Cardiac septum (tissue), 1 donor: ENCODE data around the gene POLR3C. TPM values are rescaled to one million over a fixed set of nuclear protein-coding genes. Genes with fewer than 3 reads are reported as not detected.
A peak's percentile ranks its signal among the peaks of the same experiment; 100 is the strongest.
"Not testable (repeated sequence)": the region's sequence is repeated elsewhere in the genome, so short reads cannot be mapped to it uniquely, and the experiment has no call there.

Experiments used
- DNase-seq: peaks from one replicate; pipeline ENCODE4 v3.0.0-alpha.2; 2020; ENCODE audit warnings: low spot score
- intact Hi-C: fragments of 100-400 bp; cut with DNase I; formaldehyde crosslinking; loops from one replicate; pipeline ENCODE4 v1.14.0; 2022
- total RNA-seq: library from RNA; stranded (reverse); fragmentation: NEBNext Ultra II Directional; extraction: Animal tissue kit (Norgen Biotek cat#: 25700); gene quantifications from one replicate; pipeline ENCODE4 v1.2.1, GENCODE V29; 2021
- donor health status: DM: no; HTN: no; CAD: no.

The POLR3C gene
- total RNA-seq, 1 donor from 2014 or later: 14.0 TPM

DNA sequence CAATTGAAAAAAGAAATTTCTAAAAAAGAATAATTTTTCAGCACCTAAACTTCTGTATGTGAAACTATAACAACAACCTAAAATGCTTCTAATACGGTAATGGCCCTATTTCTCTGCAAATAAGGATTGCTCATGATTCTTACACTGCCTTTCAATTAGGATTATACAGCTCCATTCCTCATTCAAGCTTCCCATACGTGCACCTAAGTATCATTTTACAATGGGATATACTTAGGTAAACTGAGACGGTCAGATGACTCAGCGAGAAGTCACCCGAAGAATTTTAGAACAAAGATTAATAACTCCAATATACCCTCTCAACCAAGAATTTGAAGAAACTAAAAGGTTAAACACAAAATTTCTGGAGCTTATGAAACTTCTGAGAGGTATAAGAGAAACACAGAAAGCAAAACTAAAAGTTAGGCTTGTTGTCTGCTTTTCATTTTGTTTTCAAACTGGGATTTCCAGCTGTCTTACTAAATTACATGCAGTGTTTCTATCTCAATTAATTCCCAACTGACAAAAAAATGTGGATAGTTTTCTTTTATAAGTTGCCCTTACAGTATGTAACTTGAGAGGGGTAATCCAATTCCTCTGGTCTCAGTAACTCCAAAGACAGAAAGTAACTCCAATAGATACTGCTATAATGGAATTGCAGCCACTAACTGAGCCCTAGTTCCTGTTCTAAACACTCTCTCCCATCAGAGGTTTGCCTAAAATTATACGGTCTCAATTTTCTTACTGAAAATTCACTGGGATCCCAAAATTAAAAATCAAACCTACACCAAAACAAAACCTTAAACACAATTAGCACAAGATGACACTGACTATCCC, 10.8 kb upstream of the POLR3C start:
- DNase-seq, intact Hi-C loops: not testable (repeated sequence)

DNA sequence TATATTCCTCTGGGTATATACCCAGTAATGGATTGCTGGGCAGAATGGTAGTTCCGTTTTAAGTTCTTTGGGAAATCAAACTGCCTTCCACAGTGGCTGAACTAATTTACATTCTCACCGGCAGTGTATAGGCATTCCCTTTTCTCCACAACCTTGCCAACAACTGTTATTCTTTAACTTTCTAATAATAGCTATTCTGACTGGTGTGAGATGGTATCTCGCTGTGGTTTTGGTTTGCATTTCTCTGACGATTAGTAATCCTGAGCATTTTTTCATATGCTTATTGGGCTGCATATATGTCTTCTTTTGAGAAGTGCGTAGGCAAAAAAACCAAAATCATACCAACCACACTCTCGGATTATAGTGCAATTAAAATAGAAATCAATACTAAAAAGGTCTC, 5.9 kb upstream of the POLR3C start:
- DNase-seq, intact Hi-C loops: not testable (repeated sequence)

DNA sequence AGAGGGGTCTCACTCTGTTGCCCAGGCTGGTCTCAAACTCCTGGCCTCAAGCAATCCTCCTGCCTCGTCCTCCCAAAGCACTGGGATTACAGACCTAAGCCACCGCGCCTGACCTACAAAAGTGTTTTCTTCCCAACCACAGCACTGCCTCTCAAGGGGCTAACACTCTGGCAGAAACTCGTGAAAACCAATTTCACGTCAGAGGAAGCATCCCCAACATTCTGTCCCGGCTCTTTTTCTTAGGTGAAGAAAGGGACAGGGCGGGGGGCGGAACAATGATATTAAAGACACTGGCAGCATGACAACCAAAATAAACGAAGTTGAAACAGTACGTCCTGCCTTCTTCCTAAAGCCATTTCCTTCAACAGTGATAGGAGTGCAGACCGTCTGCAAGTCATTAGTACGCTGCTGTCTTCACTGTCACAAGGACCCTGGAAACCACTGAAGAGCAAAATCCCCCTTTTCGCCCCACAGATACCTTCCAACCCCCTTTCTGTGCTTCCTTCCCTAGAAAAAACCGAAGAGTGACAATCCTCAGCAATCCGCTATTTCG, 1.1 kb upstream of the POLR3C start:
- intact Hi-C loops, DNase-seq: not testable (repeated sequence)

DNA sequence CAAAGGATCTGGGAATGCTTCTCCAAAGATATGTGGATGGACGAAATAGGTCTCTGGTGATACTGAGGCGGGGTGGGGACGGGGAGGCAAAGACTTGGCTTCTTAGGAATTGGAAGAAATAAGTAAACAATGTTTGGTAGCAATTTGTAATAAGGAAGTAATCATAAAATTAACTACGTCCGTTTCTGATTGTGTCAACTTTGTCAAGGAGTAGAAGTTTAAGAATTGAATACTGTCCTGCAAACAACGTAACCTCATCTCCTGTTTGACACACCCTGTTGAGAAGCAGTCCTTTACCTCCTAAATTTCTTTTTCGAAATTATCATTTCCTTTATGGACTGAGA, 471 bp downstream of the POLR3C start:
- no peak for DNase-seq
- intact Hi-C loops: no loop called here

DNA sequence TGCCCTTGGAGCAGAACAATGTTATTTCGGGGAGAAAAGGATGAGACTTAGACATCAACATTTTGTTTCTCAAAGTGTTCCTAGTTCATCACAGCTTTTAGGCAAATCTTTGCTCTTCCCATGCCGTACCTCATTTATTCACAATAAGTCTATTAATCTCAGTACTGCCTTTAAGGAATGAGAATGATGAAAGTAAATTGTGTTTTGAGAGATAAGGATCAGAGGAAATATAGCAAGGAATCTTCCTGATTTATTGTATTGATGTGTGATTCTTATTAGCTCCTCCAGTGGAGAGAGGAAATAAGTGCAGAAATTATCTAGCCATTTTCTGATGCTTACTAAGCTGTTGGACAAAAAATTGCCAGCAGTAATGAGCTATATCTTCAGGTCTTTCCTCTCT, 2.0 kb downstream of the POLR3C start:
- intact Hi-C loops: no loop called here
- no peak for DNase-seq

- intact Hi-C loops: no loop called here
- no peak for DNase-seq
Measured at GRCh38 chr1:145827966-145828365, 4.0 kb downstream of the POLR3C start.

- DNase-seq: no peak
- intact Hi-C loops: no loop called here
Measured at GRCh38 chr1:145828367-145829026, 4.5 kb downstream of the POLR3C start.

- intact Hi-C loops: not testable (repeated sequence)
Measured at GRCh38 chr1:145830810-145831209, 6.8 kb downstream of the POLR3C start.

DNA sequence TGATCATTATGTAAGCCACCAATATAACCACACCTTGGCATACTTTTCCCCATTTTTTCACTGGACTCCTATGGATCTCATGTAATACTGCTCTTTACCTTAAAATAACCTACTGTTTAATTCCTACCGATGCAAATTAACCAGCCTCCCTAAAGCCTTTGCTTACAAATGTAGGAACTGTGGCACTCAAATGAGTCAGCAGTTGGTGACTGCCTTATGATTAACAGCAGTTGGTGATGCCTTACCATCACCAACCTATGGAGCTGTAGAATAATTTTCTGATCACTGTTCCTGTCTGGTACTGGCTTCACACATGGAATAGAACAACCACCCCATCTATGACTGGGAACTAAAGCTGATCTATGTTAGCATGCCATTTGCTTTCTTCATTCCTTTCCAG, 13.7 kb downstream of the POLR3C start:
- intact Hi-C loops: no loop called here
- no peak for DNase-seq

More at GRCh38 chr1:145830810-145831209, 6.8 kb downstream of the POLR3C start:
- not testable (repeated sequence) for DNase-seq

DNA sequence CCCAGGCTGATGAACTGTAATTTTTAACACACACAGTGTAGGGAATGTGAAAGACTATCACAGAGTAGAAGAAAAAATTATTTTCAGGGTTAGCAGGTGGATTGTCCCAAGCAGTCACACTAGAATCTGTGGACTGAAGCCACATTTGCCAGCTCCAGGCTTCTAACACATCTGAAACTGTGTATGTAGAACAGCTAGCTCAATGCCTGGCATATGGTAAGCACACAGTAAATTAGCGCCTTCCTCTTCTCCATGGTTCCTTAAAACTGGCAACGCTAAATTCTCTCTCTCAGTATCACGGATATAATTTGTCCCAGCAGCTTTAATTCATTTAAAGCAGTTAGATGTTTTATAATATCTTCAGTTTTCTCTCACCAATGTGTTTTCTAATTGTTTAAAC, 19.0 kb downstream of the POLR3C start:
- intact Hi-C loops: no loop called here
- no peak for DNase-seq

GRCh38 chr1:145845144-145845513, 21.1 kb downstream of the POLR3C start:
- DNase-seq: no peak
- intact Hi-C loops: loop anchor here (1.0 to 5.0 kb wide), 2 partner anchors 72 to 168 kb away; partner anchors contain the start of gene PEX11B

- peak; percentile 91 for DNase-seq
- intact Hi-C loops: loop anchor here (1.0 to 5.0 kb wide), 2 partner anchors 72 to 168 kb away; partner anchors contain the start of gene PEX11B
Measured at GRCh38 chr1:145845514-145846161, 21.6 kb downstream of the POLR3C start, which contains the start of gene NUDT17. TSS of gene NUDT17 (plus strand) at chr1:145845630. CDS start at chr1:145845641, 11 bp downstream.

GRCh38 chr1:145846201-145846612, 22.2 kb downstream of the POLR3C start:
- intact Hi-C loops: loop anchor here (5.0 kb wide), 1 partner anchor 71 kb away; the partner anchor contains the start of gene PEX11B

DNA sequence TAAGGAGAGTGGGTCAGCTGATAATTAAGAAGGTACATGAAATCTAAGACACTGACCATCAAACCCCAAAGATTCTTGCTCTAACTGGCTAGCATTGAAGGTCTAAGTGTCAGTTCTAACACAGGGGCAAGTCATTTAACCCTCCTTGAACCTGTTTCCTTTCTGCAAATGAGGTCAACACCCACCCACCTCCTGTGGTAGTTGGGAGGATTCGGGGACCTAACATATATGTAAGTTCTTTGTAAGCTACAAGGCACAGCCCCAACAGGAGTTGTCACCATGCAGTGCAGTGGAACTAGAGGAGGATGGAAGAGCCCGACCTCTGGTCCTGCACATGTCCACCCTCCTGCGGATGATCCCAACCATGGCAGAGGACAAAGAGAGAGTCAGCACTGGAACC, 23.8 kb downstream of the POLR3C start:
- intact Hi-C loops: loop anchor here (5.0 kb wide), 1 partner anchor 69 kb away; the partner anchor contains the start of gene PEX11B
- no peak for DNase-seq

More at GRCh38 chr1:145846201-145846612, 22.2 kb downstream of the POLR3C start:
- no peak for DNase-seq

GRCh38 chr1:145849356-145850160, 25.6 kb downstream of the POLR3C start:
- DNase-seq: no peak
- intact Hi-C loops: loop anchor here (5.0 kb wide), 1 partner anchor 68 kb away; the partner anchor contains the start of gene PEX11B

DNA sequence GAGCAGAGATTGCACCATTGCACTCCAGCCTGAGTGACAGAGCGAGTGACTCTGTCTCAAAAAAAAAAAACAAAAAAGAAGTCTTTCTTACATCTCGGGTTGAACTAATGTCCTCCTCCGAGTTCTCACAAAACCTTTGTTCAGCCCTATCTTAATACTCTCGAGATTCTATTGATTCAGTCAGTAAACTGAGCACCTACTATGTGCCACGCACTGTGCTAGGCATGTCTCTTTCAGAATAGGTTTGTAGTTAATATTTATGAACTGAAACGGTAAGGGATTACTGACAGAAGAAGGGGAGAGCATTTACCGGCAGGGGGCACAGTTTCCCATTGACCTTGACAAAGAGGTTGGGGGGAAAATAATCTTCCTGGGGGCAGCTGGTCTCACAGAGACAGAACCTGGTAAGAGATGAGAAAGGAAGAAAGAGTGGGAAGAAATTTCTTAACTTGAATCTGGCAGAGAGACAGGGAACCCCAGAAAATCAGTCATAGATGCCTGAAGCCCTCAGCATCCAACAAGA, 31.5 kb downstream of the POLR3C start:
- no peak for DNase-seq
- intact Hi-C loops: no loop called here

DNA sequence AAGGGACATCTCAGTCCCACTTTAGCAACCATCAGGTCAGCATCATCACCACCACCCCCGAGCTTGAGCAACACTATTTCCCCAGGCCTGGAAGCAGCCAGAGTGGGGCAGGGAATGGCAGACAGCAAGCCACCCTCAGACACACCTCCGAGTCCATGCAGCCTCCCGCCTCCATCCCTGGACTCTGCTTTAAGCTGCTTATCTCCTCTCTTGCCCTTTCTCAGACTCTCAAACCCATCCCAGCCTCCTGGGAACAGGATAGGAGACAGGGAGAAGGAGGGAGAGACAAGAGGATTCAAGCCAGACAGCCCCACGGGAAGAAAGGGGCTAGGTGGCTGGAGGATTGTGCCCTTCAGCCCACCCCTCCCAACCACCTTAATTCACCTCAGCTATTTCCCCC, 33.2 kb downstream of the POLR3C start:
- DNase-seq: no peak
- intact Hi-C loops: no loop called here

- no peak for DNase-seq
- intact Hi-C loops: no loop called here
Measured at GRCh38 chr1:145858238-145858900, 34.4 kb downstream of the POLR3C start.
